Choroid plexus epithelial cell (primary cell): ENCODE measurements around the gene THBD.

ENCODE experiments used
- DNase-seq: peaks from one replicate; pipeline ENCODE4 v3.0.0-alpha.2; 2010; ENCODE audit warnings: low read depth
- H3K4me3 ChIP-seq: 2 replicates; pipeline ENCODE4 v1.5.1; 2011; ENCODE audit warnings: low read depth, mild to moderate bottlenecking, control low read depth, low read length, moderate library complexity
- CTCF ChIP-seq: conservative IDR thresholded peaks from 2 replicates; pipeline ENCODE4 v1.5.1; 2011; ENCODE audit warnings: low read depth, mild to moderate bottlenecking, control low read depth, inconsistent platforms, low read length, moderate library complexity

The THBD gene

GRCh38 chr20:23084845-23085365, 35.4 kb upstream of the THBD start:
- no peak for TF ChIP-seq CTCF
- DNase-seq = no peak
- no peak overlapping the region for H3K4me3 ChIP-seq

GRCh38 chr20:23084282-23084844, 34.9 kb upstream of the THBD start:
- TF ChIP-seq CTCF = no peak
- DNase-seq = no peak
- no peak overlapping the region for H3K4me3 ChIP-seq

DNA sequence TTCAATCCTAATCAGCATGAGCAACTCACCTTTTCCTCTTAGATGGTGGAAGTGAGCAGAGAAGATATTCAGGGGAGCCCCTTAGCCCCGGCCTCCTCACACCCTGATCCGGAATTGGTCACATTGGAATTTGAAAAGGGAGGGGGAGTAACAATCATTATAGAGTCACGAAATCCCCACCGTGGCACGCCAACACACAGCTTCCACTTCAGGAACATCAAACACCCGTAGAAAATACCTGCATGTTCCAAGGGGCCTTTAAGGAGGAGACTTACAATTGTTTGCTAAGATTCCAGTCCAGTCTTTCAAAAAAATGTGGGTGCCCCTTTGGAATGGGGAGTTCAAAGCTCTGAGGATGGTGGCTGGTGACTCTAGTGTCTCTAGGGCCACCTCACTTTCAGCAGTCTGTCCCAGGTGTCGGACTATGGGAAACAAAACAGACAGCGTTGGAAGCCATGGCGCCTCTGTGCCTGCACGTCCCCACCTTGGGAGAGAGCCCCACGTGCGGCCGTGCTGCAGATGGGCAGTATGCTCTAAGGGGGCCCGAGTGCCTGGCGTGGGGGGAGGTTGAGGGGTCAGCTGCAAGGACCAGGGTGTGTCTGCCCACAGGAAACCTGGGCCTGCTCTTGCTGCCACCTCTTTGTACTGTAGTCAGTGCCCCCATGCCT, 34.2 kb upstream of the THBD start:
- H3K4me3 ChIP-seq = no peak overlapping the region
- DNase-seq = no peak

GRCh38 chr20:23082846-23083552, 33.5 kb upstream of the THBD start:
- no peak overlapping the region for H3K4me3 ChIP-seq
- no peak for DNase-seq
- no peak for TF ChIP-seq CTCF

More for the DNA sequence above, 34.2 kb upstream of the THBD start:
- no peak for TF ChIP-seq CTCF

GRCh38 chr20:23081263-23081819, 31.9 kb upstream of the THBD start:
- DNase-seq = no peak
- TF ChIP-seq CTCF = no peak
- no peak overlapping the region for H3K4me3 ChIP-seq

DNA sequence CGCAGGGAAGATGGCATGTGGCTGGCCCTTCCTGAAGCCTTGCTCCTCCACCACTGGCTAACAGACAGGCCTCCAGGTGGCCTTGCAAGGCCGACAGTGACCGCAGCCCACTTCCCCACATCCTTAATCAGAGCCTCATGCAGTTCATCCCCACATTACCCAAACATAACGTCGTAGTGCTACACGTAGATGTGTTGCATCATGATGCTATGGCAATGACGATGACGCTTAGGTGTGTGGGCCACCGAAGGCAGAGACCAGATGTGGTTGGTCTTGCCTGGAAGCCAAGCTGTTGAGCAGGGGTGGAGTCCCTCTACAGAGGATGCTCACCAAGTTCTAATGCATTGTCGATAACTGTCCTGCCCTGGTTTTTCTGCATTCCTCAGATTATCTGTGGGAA, 31.0 kb upstream of the THBD start:
- DNase-seq = no peak
- TF ChIP-seq CTCF = no peak
- H3K4me3 ChIP-seq = no peak overlapping the region
